Liver (tissue), 3 donors: ENCODE data around the gene NR2F1.

ENCODE experiments used
- ATF3 ChIP-seq: IDR thresholded peaks from 2 replicates; pipeline ENCODE4 v1.6.1; 2016; ENCODE audit warnings: antibody characterized with exemption
- CTCF ChIP-seq: fragments of 150-350 bp; IDR thresholded peaks from 2 replicates; pipeline ENCODE4 v1.5.1; 2017; ENCODE audit warnings: improper control_type of control experiment, low read depth, low read length; ENCODE audit not compliant: missing input control
- EGR1 ChIP-seq, 2 donors: IDR thresholded peaks; 2 replicates each; pipeline ENCODE4 v1.6.1; 2016 to 2018; ENCODE audit warnings: antibody characterized with exemption in 2 of 2, low read depth in 2 of 2
- FOXA1 ChIP-seq: IDR thresholded peaks from 2 replicates; pipeline ENCODE4 v1.6.1; 2016; ENCODE audit warnings: antibody characterized with exemption
- HNF4G ChIP-seq: IDR thresholded peaks from 2 replicates; pipeline ENCODE4 v1.6.1; 2016; ENCODE audit warnings: antibody characterized with exemption
- MAX ChIP-seq: IDR thresholded peaks from 2 replicates; pipeline ENCODE4 v1.6.1; 2016; ENCODE audit warnings: antibody characterized with exemption
- RAD21 ChIP-seq, 2 donors: IDR thresholded peaks; 2 replicates each; pipeline ENCODE4 v1.6.1; 2016; ENCODE audit warnings: antibody characterized with exemption in 2 of 2, mild to moderate bottlenecking in 2 of 2
- REST ChIP-seq: IDR thresholded peaks from 2 replicates; pipeline ENCODE4 v1.6.1; 2016; ENCODE audit warnings: antibody characterized with exemption, mild to moderate bottlenecking
- RXRA ChIP-seq, 2 donors: IDR thresholded peaks; 2 replicates each; pipeline ENCODE4 v1.6.1; 2017 to 2018; ENCODE audit warnings: antibody characterized with exemption in 2 of 2, mild to moderate bottlenecking in 1 of 2
- SP1 ChIP-seq: IDR thresholded peaks from 2 replicates; pipeline ENCODE4 v1.6.1; 2018; ENCODE audit warnings: antibody characterized with exemption, mild to moderate bottlenecking
- YY1 ChIP-seq: IDR thresholded peaks from 2 replicates; pipeline ENCODE4 v1.6.1; 2016; ENCODE audit warnings: antibody characterized with exemption, mild to moderate bottlenecking
- ZBTB33 ChIP-seq: IDR thresholded peaks from 2 replicates; pipeline ENCODE4 v1.6.1; 2016; ENCODE audit warnings: antibody characterized with exemption
- donor health status: healthy.
- donor health status: healthy.

- TF ChIP-seq HNF4G: no peak
- no peak for TF ChIP-seq EGR1 (IDR thresholded peaks at IDR 0.05; ENCODE audit: low read depth in 2 of 2)
- no peak for TF ChIP-seq CTCF
- no peak for TF ChIP-seq SP1
- no peak for TF ChIP-seq YY1
- TF ChIP-seq MAX: no peak
- no peak for TF ChIP-seq ATF3
- TF ChIP-seq REST: no peak
- TF ChIP-seq FOXA1: no peak
- TF ChIP-seq RXRA (IDR thresholded peaks at IDR 0.05): no peak
- TF ChIP-seq RAD21 (IDR thresholded peaks at IDR 0.05): no peak
- no peak for TF ChIP-seq ZBTB33
Observed at GRCh38 chr5:93611273-93611975, 28.4 kb downstream of the NR2F1 start.
